HCT116 (cell line): ENCODE results near the gene PRLR. TPM values are rescaled to one million over a fixed set of nuclear protein-coding genes. Genes with fewer than 3 reads are reported as not detected.

Experiments used
- ATAC-seq: fragments of 200-7000 bp; cut with Tn5 transposase; 2 replicates; pipeline ENCODE4 v1.9.1; 2020; ENCODE audit warnings: mild to moderate bottlenecking, moderate library complexity
- BruUV-seq: library from RNA; stranded (reverse); fragments of 400-500 nt; replicated peaks from 2 replicates; lab custom pipeline; 2021; lab: Mats Ljungman, UMichigan
- CTCF ChIA-PET: fragments of 300-600 bp; sonication (Branson Sonifier 250); formaldehyde crosslinking; loops from one replicate; lab custom pipeline; 2021; ENCODE audit warnings: antibody characterized with exemption; lab: Charles Lee
- POLR2A ChIA-PET: fragments of 300-600, 350-600 bp; sonication (Branson Sonifier 250); formaldehyde crosslinking; loops from one replicate; lab custom pipeline; 2021; ENCODE audit warnings: antibody characterized with exemption; lab: Charles Lee
- RAD21 ChIA-PET, 2 experiments: fragments of 300-600 bp; sonication (Branson Sonifier 250); formaldehyde crosslinking; loops; one replicate each; lab custom pipeline; 2023; ENCODE audit warnings: low total read pairs in 2 of 2; ENCODE audit not compliant: uncharacterized antibody in 2 of 2, unreplicated experiment in 2 of 2, low non-redundant PET in 1 of 2; lab: Charles Lee
- DNase-seq: peaks from one replicate; pipeline ENCODE4 v3.0.0-alpha.2; 2010; ENCODE audit warnings: low read depth, low spot score
- H2AFZ ChIP-seq: fragments of 200-600 bp; shearing (Covaris generic), sonication (generic); 2 replicates; pipeline ENCODE4 v1.6.1; 2017; ENCODE audit warnings: low read depth, mixed run types, mixed read lengths, antibody characterized with exemption, low read length; ENCODE audit not compliant: poor library complexity, severe bottlenecking
- H3K27ac ChIP-seq: 2 replicates; pipeline ENCODE4 v1.5.1; 2012; ENCODE audit warnings: low read depth, low read length
- H3K27me3 ChIP-seq: fragments of 200-600 bp; sonication (generic); 2 replicates; pipeline ENCODE4 v1.6.1; 2016; ENCODE audit warnings: mixed run types, low read length, mixed read lengths; ENCODE audit not compliant: insufficient read depth
- H3K36me3 ChIP-seq, 2 experiments: fragments of 200-500 bp in 1 of 2; fragments of 200-600 bp in 1 of 2; sonication (Bioruptor generic) in 1 of 2; sonication (generic) in 1 of 2; 2 replicates each; pipeline versions ENCODE4 v1.5.1 to v1.6.1; 2014 to 2016; ENCODE audit warnings: low read length in 2 of 2, inconsistent platforms in 1 of 2, mixed read lengths in 1 of 2, mixed run types in 1 of 2; ENCODE audit not compliant: insufficient read depth in 2 of 2, control insufficient read depth in 1 of 2
- H3K4me1 ChIP-seq, 2 experiments: fragments of 200-600 bp in 1 of 2; sonication (generic) in 1 of 2; 2 replicates each; pipeline versions ENCODE4 v1.5.1 to v1.6.1; 2012 to 2017; ENCODE audit warnings: low read length in 2 of 2, inconsistent platforms in 1 of 2, mild to moderate bottlenecking in 1 of 2, mixed read lengths in 1 of 2, mixed run types in 1 of 2, moderate library complexity in 1 of 2; ENCODE audit not compliant: insufficient read depth in 2 of 2, control insufficient read depth in 1 of 2
- H3K4me2 ChIP-seq: fragments of 200-600 bp; sonication (generic); 2 replicates; pipeline ENCODE4 v1.6.1; 2017; ENCODE audit warnings: mixed run types, low read length, mixed read lengths
- H3K4me3 ChIP-seq, 2 experiments: fragments of 200-600 bp in 1 of 2; sonication (generic) in 1 of 2; replicated peaks in 1 of 2; 2 replicates each; pipeline ENCODE4 v1.5.1; 2011 to 2016; ENCODE audit warnings: low read length in 2 of 2, control low read depth in 1 of 2, low read depth in 1 of 2, mild to moderate bottlenecking in 1 of 2, mixed read lengths in 1 of 2, mixed run types in 1 of 2
- H3K79me2 ChIP-seq: fragments of 200-600 bp; sonication (generic); 2 replicates; pipeline ENCODE4 v1.6.1; 2017; ENCODE audit warnings: mild to moderate bottlenecking, mixed run types, low read length, moderate library complexity, mixed read lengths; ENCODE audit not compliant: insufficient read depth
- H3K9ac ChIP-seq: fragments of 200-600 bp; sonication (generic); 2 replicates; pipeline ENCODE4 v1.6.1; 2016; ENCODE audit warnings: low read length, mixed read lengths
- H3K9me2 ChIP-seq: fragments of 200-600 bp; sonication (generic), shearing (Covaris generic); 2 replicates; pipeline ENCODE4 v1.6.1; 2017; ENCODE audit warnings: mixed run types, mild to moderate bottlenecking, moderate library complexity; ENCODE audit not compliant: insufficient read depth
- H3K9me3 ChIP-seq, 2 experiments: fragments of 200-500 bp in 1 of 2; fragments of 200-600 bp in 1 of 2; sonication (Bioruptor generic) in 1 of 2; sonication (generic) in 1 of 2; 2 replicates each; pipeline ENCODE4 v1.6.1; 2014 to 2017; ENCODE audit warnings: low read length in 2 of 2, mixed read lengths in 2 of 2, inconsistent platforms in 1 of 2, low read depth in 1 of 2, mild to moderate bottlenecking in 1 of 2, mixed run types in 1 of 2, moderate library complexity in 1 of 2; ENCODE audit not compliant: control insufficient read depth in 1 of 2, insufficient read depth in 1 of 2
- H4K20me1 ChIP-seq: fragments of 200-600 bp; sonication (generic), shearing (Covaris generic); 2 replicates; pipeline ENCODE4 v1.6.1; 2017; ENCODE audit warnings: mixed run types, mild to moderate bottlenecking, moderate library complexity; ENCODE audit not compliant: insufficient read depth
- CBX3 ChIP-seq: IDR thresholded peaks from 2 replicates; pipeline ENCODE4 v1.6.1; 2012; ENCODE audit warnings: low read depth
- CTCF ChIP-seq, 3 experiments: fragments of 200-600 bp in 1 of 3; sonication (generic) in 1 of 3; IDR thresholded peaks in 2 of 3; conservative IDR thresholded peaks in 1 of 3; 2 replicates each; pipeline ENCODE4 v1.5.1; 2012 to 2017; ENCODE audit warnings: low read depth in 2 of 3, low read length in 2 of 3, antibody characterized with exemption in 1 of 3, borderline replicate concordance in 1 of 3, control low read depth in 1 of 3, mild to moderate bottlenecking in 1 of 3, mixed read lengths in 1 of 3, mixed run types in 1 of 3, moderate library complexity in 1 of 3; ENCODE audit not compliant: insufficient read depth in 1 of 3
- EGR1 ChIP-seq: IDR thresholded peaks from 2 replicates; pipeline ENCODE4 v1.6.1; 2012; ENCODE audit warnings: low read depth
- EZH2phosphoT487 ChIP-seq: fragments of 200-600 bp; IDR thresholded peaks from 2 replicates; pipeline ENCODE4 v1.6.1; 2018; ENCODE audit warnings: antibody characterized with exemption, borderline replicate concordance
- JUND ChIP-seq: IDR thresholded peaks from 2 replicates; pipeline ENCODE4 v1.6.1; 2012
- POLR2AphosphoS5 ChIP-seq: IDR thresholded peaks from 2 replicates; pipeline ENCODE4 v1.6.1; 2011; ENCODE audit warnings: mild to moderate bottlenecking, low read depth, low read length, moderate library complexity
- RAD21 ChIP-seq: IDR thresholded peaks from 2 replicates; pipeline ENCODE4 v1.6.1; 2012; ENCODE audit warnings: low read depth, mild to moderate bottlenecking
- REST ChIP-seq: IDR thresholded peaks from 2 replicates; pipeline ENCODE4 v1.6.1; 2012; ENCODE audit warnings: low read depth
- SRF ChIP-seq: IDR thresholded peaks from 2 replicates; pipeline ENCODE4 v1.6.1; 2012; ENCODE audit warnings: low read depth
- TCF7L2 ChIP-seq: IDR thresholded peaks from 2 replicates; pipeline ENCODE4 v1.7.0; 2011; ENCODE audit warnings: borderline replicate concordance, inconsistent platforms; ENCODE audit not compliant: insufficient read depth, insufficient read length; ENCODE audit errors: extremely low read depth
- YY1 ChIP-seq: IDR thresholded peaks from 2 replicates; pipeline ENCODE4 v1.6.1; 2011; ENCODE audit warnings: low read length, low read depth, moderate library complexity, mild to moderate bottlenecking; ENCODE audit not compliant: insufficient replicate concordance; ENCODE audit errors: extremely low read depth
- ZBTB33 ChIP-seq: IDR thresholded peaks from 2 replicates; pipeline ENCODE4 v1.6.1; 2011; ENCODE audit warnings: mild to moderate bottlenecking, low read length, moderate library complexity; ENCODE audit not compliant: insufficient replicate concordance; ENCODE audit errors: extremely low read depth
- intact Hi-C: fragments of 100-400 bp; cut with micrococcal nuclease; formaldehyde crosslinking; loops from 2 replicates; pipeline ENCODE4 v1.10.0; 2022
- total RNA-seq: library from RNA; stranded (reverse); gene quantifications from one replicate; pipeline ENCODE4 v1.2.1, GENCODE V29; 2021; ENCODE audit not compliant: unreplicated experiment

PRLR gene
- total RNA-seq, 1 experiment from 2014 or later: 0.10 TPM

GRCh38 chr5:35195472-35195852 lies 34.8 kb downstream of the PRLR start:
- no peaks in the 10 kb centered on the region for H3K36me3 ChIP-seq
- H3K27me3 ChIP-seq: peaks cover 52% of the 10 kb centered on the region
- no peaks in the 10 kb centered on the region for H3K9me2 ChIP-seq
- H3K4me1 ChIP-seq: no peaks in the 10 kb centered on the region
- BruUV-seq: no TSS peak
- H3K4me2 ChIP-seq: no peak overlapping the region
- H3K9ac ChIP-seq: no peak overlapping the region
- H3K27ac ChIP-seq: no peak overlapping the region
- no peak overlapping the region for H3K4me3 ChIP-seq
- H4K20me1 ChIP-seq: no peaks in the 10 kb centered on the region
- H2AFZ ChIP-seq: no peak overlapping the region
- DNase-seq: no peak
- ChIA-PET CTCF (no interaction called here), RAD21 (no interaction called here), POLR2A (no interaction called here)
- TF ChIP-seq CTCF (IDR thresholded peaks at IDR 0.05 in 2 of 3, conservative IDR thresholded peaks at IDR 0.05 in 1 of 3; ENCODE audit: borderline replicate concordance in 1 of 3, insufficient read depth in 1 of 3, low read depth in 2 of 3, low read length in 2 of 3) (no peak), POLR2AphosphoS5 (no peak), TCF7L2 (no peak), CBX3 (no peak), SRF (no peak), JUND (no peak), REST (no peak), EZH2phosphoT487 (no peak), YY1 (no peak), ZBTB33 (no peak), RAD21 (no peak), EGR1 (no peak)
- intact Hi-C loops: no loop called here
- ATAC-seq: no peak
- no peaks in the 10 kb centered on the region for H3K9me3 ChIP-seq
- no peaks in the 10 kb centered on the region for H3K79me2 ChIP-seq
